A549 treated with Mapracorat at 1 μM for 4 hours (cell line): ENCODE results near the gene GPR141. TPM values are rescaled to one million over a fixed set of nuclear protein-coding genes. Genes with fewer than 3 reads are reported as not detected.

ENCODE experiments used
- total RNA-seq: library from RNA; stranded (reverse); fragments of 200-300 nt; extraction: Qiagen RNA extraction; gene quantifications from 5 replicates; pipeline ENCODE4 v1.2.3, GENCODE V29; 2022

GPR141 gene, protein sequence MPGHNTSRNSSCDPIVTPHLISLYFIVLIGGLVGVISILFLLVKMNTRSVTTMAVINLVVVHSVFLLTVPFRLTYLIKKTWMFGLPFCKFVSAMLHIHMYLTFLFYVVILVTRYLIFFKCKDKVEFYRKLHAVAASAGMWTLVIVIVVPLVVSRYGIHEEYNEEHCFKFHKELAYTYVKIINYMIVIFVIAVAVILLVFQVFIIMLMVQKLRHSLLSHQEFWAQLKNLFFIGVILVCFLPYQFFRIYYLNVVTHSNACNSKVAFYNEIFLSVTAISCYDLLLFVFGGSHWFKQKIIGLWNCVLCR
- total RNA-seq = not detected in 5 replicates

DNA sequence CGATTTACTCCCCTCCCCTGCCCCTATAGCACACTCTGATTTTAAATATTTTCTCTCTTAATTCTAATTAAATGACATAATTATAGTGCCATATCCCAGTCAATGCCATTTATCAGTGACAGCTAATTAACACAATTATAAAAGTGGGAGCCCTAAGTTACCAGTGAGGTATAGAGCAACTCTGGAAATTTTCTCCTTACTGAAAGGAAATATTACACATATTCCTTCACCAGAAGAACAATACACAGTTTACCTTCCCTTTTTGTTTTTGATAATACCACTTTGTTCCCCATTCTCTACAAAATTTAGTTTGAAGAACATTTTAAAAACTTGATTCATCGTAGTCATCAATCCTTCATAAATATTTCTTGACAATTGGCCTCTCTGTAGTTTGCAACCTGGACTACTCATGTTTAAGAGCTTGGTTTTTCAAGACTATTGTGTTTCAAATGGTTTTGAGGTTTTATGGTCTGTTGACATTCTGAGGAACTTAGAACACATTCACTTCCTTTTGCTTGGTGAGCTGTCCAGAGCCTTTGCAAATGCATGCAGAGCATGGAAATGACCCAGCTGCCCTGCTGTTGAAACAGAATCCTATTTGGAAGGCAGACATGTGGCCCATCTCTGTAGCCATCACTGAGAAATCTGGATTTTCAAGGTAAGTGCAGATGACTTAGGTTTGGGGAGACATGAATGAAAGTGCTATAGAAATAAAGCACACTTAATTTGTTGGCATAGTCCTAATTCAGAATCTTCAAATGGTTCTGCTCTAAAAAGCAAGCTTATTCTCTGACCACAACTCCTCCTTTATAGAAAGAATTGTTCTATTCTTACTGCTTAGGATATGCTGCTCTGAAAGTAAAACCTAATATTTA, at the start of gene GPR141:
Gene GPR141, plus strand, starts transcription at position 521 of the 875 bp plus-strand sequence. CDS start 56,628 bp downstream, outside the sequence.

Other genes starting within 250 kb of the GPR141 start
- 2.0 to 2.8 TPM (median 2.3 TPM) in 5 replicates for gene ELMO1, start 234.9 kb upstream of the GPR141 start, total RNA-seq
- gene NME8, start 164.8 kb downstream of the GPR141 start, total RNA-seq = not detected in 5 replicates
- 3.2 to 5.3 TPM (median 3.7 TPM) in 5 replicates for gene SFRP4, start 233.1 kb downstream of the GPR141 start, total RNA-seq
- gene EPDR1, start 236.9 kb downstream of the GPR141 start, total RNA-seq = 66.2 to 84.7 TPM (median 82.9 TPM) in 5 replicates